T-helper 1 cell treated with Interleukin-12 subunit alpha and Interleukin-12 subunit beta and Interleukin-4 antibody, amounts not matched to agents 30 ng/mL and 1 ng/mL, for 36 hours (primary cell): ENCODE data around the gene CACNA1H. TPM values are rescaled to one million over a fixed set of nuclear protein-coding genes. Genes with fewer than 3 reads are reported as not detected.
"Not testable (repeated sequence)": the region's sequence is repeated elsewhere in the genome, so short reads cannot be mapped to it uniquely, and the experiment has no call there.

Source experiments
- intact Hi-C: fragments of 100-400 bp; cut with micrococcal nuclease; formaldehyde crosslinking; loops from one replicate; pipeline ENCODE4 v1.15.1; 2024
- total RNA-seq: library from RNA; stranded (reverse); gene quantifications from 2 replicates; pipeline ENCODE4 v1.2.3, GENCODE V29; 2022

CACNA1H gene
- total RNA-seq, 1 donor from 2014 or later: 0.25 TPM

- intact Hi-C loops: loop anchor here (2.0 kb wide), 1 partner anchor 49 kb away; no protein-coding TSS in a partner anchor
These were observed 21.0 kb downstream of the CACNA1H start for GRCh38 chr16:1173788-1174451.

DNA sequence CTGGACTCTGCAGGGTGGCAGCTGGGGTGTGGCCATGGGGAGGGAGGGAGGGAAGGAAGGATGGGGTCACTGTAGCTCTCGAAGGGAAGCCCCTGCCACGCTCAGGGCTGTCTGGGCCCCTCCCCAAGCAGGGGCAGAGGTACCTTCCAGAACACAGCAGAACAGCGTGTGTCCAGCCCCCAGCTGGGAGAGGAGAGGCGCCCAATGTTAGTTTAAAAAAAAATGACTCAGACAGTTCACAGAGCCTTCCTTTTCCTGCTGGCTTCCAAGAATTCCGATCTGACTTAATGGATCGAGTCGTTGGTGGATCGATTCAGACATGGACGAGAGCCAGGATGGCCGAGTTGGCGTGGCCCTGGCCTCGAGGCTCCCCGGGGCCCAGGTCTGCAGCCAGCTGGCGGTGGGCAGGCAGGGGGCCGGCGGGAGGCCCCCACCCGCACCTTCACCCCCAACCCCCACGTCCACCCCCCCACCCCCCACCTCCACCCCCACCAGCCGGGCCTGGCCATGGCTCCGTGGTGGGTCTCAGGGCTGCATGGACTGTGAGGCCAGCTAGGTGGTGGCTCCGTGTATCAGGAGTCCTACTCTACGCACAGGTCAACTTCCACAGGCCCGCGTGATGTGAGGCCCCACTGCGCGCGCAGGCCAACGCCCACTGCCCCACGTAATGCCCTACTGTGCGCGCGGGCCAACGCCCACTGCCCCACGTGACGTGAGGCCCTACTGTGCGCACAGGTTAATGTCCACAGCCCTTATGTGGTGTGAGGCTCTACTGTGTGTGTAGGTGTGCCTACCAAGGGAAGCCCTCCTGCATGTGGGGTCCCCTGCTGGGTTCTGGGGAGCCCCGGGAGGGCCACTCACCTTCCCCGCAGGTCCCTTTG lies 21.8 kb downstream of the CACNA1H start:
- intact Hi-C loops: no loop called here

- intact Hi-C loops: no loop called here
These were observed 22.8 kb downstream of the CACNA1H start for GRCh38 chr16:1175566-1176279.

- intact Hi-C loops: no loop called here
These were observed 23.5 kb downstream of the CACNA1H start for GRCh38 chr16:1176280-1176897.

- intact Hi-C loops: no loop called here
These were observed 24.1 kb downstream of the CACNA1H start for GRCh38 chr16:1177053-1177452.

DNA sequence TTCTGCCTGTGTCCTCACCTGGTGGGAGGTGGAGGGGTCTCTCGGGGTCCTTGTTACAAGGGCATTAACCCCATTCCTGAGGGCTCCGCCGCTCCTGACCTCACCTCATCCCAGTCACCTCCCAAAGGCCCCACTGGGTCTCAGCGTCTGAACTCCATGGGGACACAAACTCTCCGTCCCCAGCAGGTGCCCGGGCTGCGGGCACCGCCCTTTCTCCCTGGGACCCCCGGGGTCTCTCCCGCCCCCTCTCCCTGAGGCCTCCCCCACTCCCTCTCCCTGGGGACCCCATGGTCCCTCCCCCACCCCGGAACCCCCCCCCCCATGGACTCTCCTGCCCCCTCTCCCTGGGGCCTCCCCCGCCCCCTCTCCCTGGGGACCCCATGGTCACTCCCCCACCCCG lies 24.8 kb downstream of the CACNA1H start:
- intact Hi-C loops: no loop called here

- intact Hi-C loops: no loop called here
These were observed 25.5 kb downstream of the CACNA1H start for GRCh38 chr16:1178295-1178910.

- intact Hi-C loops: no loop called here
These were observed 27.9 kb downstream of the CACNA1H start for GRCh38 chr16:1180549-1181403.

DNA sequence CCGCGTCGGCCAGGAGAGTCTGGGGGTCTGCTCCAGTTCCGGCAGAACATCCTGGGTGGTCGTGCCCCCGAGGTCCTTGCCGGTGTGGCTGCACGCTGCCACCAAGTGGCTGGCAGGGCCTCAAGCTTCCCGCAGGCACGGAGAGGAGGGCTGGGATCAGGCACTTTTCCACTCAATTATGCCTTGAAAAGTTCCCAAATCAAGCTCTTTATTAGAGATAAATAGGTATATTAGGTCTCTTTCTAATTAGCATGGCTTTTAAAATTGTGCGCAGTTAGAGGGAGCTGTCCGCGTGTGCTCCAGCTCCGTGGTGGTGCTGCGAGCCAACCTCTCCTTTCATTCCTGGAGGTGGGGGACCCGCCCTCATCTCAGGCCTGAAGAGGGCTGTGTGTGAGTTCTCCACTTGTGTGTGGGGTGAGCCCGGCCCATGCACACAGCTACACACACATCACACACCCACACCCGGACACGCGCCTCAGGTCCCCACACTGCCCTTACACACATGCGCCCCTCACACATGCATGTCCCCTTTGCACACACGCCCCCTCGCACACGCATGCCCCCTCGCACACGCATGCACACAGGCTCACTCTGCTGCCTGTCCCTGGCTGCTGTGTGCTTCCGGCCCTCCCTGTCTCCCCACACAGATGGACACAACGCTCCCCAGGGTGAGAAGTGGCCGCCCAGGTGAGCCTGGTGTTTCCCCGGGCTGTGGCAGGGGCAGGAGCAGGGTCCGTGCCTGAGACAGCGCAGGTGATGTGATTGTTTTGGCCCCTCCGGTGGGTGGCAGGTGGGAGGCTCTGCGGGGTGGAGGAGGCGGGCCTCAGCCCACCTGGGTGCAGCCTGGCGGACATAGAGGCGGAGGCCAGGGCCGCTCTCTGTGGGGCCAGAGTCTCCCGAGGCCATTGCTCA lies 28.8 kb downstream of the CACNA1H start:
- intact Hi-C loops: no loop called here

- intact Hi-C loops: no loop called here
These were observed 29.4 kb downstream of the CACNA1H start for GRCh38 chr16:1182316-1182671.

- intact Hi-C loops: no loop called here
These were observed 30.3 kb downstream of the CACNA1H start for GRCh38 chr16:1182950-1183907.

DNA sequence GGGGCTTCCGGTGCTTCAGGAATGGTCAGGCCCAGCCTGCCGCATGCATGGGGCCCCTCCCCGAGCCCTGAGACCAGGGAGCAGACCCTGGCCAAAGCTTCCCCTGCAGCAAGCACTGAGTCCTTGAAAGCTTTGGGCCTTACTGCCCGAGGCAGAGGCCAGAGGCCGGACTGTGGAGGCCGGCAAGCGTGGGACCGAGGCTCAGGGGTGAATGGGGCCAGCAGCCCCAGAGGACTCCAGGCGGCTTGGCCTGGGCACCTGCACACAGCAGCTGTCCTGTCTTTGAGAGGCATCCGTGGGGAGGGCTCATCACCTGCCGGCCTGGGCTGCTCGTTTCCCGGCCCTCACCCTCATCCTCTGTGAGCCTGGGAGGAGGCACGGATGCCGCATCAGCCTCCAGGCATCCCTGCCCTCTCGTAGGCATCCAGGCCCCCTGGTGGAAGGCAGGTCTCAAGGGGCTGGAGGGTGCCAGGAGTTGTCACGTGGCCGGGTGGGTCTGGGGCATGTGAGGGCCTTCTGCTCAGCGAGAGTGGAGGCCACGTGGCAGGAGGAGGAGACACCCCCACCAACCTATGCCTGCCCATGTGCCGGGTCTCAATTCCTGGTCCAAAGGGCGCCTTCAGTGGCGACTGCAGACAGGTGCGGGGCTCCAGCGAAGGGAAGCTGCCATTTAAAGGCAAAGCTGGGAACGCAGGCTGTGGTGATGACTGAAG lies 31.4 kb downstream of the CACNA1H start:
- intact Hi-C loops: no loop called here

DNA sequence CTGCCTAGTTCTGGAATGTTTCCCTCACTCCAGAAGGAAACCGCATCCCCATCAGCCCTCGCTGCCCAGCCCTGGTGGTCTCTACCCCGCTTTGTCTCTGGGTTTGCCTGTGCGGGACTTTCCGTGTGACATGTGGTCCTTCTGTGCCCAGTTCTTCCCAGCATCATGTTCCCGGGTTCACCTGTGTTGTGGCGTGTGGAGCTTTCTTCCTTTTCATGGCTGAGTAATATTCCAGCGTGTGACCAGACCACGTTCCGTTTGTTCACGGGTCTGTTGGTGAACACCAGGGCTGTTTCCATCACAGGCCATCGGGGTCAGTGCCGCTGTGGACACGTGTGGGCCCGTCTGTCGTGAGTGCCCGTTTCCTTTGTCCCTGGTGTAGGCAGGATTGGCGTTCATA lies 32.1 kb downstream of the CACNA1H start:
- intact Hi-C loops: no loop called here

- intact Hi-C loops: not testable (repeated sequence)
These were observed 32.7 kb downstream of the CACNA1H start for GRCh38 chr16:1185460-1186207.

DNA sequence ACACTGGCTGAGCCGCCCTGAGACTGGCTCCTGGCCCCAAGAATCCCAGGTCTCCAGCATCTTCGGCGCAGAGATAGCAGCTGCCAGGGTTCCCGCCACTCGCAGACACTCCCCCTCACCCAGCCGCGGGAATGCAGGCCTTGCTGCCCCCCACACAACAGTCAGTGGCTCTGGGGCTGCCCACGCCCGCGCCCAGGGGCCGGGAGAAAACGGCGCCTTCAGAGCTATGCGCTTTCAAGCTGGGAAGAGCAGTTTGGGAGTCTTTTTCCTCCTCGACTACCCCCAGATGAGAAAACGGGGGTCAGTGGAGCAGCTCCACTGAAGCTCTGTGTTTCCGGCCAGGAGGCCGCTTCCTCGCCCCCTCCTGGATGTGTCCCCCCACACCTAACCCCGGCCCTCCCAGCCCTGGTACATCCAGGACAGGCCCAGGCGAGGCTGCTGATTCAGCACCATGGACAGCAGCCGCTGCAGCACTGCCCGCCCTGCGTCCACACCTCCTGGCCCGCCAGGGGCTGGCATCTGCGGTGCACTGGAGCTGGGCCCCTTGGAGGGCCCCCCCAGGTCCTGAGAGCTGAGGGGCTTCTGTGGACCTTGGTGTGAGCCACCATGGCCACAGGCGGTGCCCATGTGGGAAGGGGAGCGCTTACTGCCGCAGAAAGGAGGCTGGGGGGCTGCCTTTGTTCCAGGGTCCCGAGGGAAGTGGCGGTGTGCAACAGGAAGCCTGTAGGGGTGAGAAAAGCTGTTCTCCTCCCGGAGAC lies 35.7 kb downstream of the CACNA1H start:
- intact Hi-C loops: no loop called here

- intact Hi-C loops: no loop called here
These were observed 36.5 kb downstream of the CACNA1H start for GRCh38 chr16:1189455-1189854.
